Fibroblast of pulmonary artery (primary cell): ENCODE measurements around the gene ZNF324.
A peak's percentile ranks its signal among the peaks of the same experiment; 100 is the strongest.
"Not testable (repeated sequence)": the region's sequence is repeated elsewhere in the genome, so short reads cannot be mapped to it uniquely, and the experiment has no call there.

Source experiments
- DNase-seq: peaks from one replicate; pipeline ENCODE4 v3.0.0-alpha.2; 2010; ENCODE audit warnings: low read depth
- H3K4me3 ChIP-seq: replicated peaks from 2 replicates; pipeline ENCODE4 v1.5.1; 2011; ENCODE audit warnings: low read depth, mild to moderate bottlenecking, control low read depth, low read length, moderate library complexity
- CTCF ChIP-seq: IDR thresholded peaks from 2 replicates; pipeline ENCODE4 v1.5.1; 2011; ENCODE audit warnings: mild to moderate bottlenecking, control low read depth, low read length, inconsistent platforms; ENCODE audit errors: missing control alignments

The ZNF324 gene

DNA sequence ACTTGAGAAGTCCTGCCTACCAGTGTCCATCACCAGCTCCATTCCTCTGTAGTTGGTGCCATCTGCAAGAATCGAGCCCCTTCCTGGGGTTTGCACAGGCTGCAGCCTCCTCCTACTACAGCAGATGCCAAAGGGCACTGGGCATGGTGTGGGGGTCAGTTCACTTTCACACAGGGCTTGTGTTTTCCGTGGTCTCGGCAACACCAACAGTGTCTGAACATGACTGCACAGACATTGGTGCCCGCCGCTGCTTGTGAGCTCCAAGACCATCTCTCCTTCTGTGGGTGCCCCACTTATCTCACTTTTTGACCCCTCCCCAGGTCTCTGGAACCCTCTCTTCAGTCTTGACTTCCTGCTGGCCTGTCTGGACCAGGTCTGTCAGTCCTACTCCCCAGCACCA is 24.5 kb downstream of the ZNF324 start:
- no peak overlapping the region for H3K4me3 ChIP-seq
- no peak for DNase-seq
- no peak for TF ChIP-seq CTCF

DNA sequence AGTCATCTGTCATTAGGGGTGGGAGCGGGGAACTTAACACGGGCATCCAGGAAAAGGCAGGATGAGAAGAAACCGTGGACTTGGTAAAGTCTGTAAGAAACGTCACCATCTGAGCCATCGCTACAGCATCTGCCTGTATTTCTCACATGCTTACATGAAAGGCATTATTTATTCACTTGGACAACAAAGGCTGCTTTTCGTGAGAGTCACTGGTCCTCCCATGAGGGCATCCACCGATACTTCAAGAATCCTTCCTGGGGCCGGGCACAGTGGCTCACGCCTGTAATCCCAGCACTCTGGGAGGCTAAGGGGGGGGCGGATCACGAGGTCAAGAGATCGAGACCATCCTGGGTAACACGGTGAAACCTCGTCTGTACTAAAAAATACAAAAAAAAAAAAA is 25.4 kb downstream of the ZNF324 start:
- no peak for DNase-seq
- no peak for TF ChIP-seq CTCF
- H3K4me3 ChIP-seq, result no peak overlapping the region

- DNase-seq, result no peak
- TF ChIP-seq CTCF, result no peak
- H3K4me3 ChIP-seq, result no peak overlapping the region
Measured at GRCh38 chr19:58497634-58498170, 30.8 kb downstream of the ZNF324 start.

DNA sequence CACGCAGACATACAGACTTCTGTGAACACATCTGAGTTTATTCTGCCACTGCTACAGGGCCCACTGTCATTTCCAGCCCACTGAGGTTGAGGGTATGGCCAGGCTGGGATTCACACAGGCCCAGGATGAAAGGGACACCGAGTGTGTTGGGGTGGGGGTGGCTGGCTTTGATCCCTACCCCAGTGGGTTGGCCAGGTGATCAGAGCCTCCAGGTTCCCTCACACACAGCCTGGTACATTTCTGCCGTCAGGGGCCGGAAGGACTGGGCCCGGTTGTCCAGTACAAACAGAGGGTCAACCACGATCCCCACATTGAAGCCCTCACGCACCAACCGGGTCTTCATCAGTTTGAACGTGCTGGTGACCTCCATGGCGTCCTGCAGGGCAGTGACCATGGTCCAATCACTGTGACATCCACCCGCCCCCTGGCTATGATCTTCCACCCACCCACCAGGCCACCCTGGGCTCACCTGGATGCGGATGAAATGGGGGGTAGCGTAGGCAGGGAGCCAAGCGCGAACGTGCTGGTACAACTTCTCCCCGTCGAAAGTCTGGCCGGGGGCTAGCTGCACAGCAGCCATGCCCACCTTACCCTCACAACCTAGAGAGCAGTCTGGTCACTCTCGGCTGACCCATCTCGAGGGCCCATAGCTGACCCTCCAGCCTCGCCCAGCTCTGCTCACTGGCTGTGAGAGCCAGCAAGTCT is 31.6 kb downstream of the ZNF324 start:
- DNase-seq, result no peak
- peak overlapping the region; percentile 75 for H3K4me3 ChIP-seq
- TF ChIP-seq CTCF, result no peak

DNA sequence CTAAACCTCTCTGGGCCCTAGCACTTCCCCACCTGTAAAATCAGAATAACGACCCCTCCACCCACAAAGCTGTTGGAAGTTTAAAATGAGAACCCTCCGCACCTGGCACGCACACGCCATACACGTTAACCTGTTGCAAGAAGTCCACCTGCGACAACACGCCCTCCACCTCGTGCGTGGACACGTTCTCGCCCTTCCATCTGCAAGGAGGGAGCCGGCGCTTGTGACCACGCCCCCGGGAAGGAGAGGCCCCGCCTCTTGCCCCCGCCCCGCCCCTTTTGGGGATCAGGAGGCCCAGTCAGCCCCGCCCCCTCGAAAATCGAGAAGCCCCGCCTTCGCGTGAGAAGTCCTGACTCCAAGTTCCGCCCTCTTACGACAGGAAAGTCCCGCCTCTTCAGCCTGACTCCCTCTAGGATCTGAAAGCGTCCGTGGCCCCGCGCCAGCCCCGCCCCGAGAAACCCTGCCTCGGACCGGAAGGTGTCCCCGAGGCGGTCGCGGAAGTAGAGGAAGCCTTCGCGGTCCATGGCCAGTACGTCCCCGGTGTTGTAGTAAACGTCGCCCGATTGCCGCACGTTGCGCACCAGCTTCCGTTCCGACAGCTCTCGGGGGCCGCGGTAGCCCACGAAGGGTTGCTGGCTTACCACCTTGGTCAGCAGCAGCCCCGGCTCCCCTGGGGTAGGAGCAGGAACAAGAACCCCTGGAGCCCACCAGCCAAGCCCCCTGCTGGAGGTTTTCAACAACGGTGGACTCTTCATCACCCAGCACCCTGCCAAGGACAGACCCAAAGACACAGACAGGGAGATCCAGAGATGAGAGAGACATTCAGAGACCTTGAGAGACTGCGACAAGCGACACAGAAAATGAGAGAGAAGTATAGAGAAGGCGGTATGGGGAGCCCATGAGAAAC is 32.4 kb downstream of the ZNF324 start:
- TF ChIP-seq CTCF, result peak; percentile 47
- peak overlapping the region; percentile 75 for H3K4me3 ChIP-seq
- peak; percentile 99 for DNase-seq

GRCh38 chr19:58500242-58500641 is 33.4 kb downstream of the ZNF324 start:
- no peak for TF ChIP-seq CTCF
- H3K4me3 ChIP-seq, result peak overlapping the region; percentile 75
- DNase-seq, result no peak

DNA sequence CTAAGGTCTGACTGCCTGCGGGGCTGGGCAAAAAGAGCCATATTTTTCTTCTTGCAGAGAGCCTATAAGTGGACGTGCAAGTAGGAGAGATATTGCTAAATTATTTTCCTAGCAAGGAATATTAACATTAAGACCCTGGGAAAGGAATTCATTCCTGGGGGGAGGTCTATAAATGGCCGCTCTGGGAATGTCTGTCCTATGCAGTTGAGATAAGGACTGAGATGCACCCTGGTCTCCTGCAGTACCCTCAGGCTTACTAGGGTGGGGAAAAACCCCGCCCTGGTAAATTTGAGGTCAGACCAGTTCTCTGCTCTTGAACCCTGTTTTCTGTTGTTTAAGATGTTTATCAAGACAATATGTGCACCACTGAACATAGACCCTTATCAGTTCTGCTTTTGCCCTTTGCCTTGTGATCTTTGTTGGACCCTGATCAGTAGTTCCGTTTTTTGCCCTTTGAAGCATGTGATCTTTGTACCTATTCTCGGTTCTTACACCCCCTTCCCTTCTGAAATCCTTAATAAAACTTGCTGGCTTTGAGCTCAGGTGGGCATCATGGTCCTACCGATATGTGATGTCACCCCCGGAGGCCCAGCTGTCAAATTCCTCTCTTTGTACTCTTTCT is 40.8 kb downstream of the ZNF324 start:
- H3K4me3 ChIP-seq, DNase-seq: not testable (repeated sequence)
